A673 (cell line): ENCODE data around the gene STXBP5L. TPM values are rescaled to one million over a fixed set of nuclear protein-coding genes. Genes with fewer than 3 reads are reported as not detected.

Experiments
- BruUV-seq: library from RNA; stranded (reverse); fragments of 400-500 nt; replicated peaks from 2 replicates; lab custom pipeline; 2021; lab: Mats Ljungman, UMichigan
- CTCF ChIA-PET: fragments of 300-600 bp; sonication (Branson Sonifier 250); formaldehyde crosslinking; loops from one replicate; lab custom pipeline; 2022; ENCODE audit warnings: antibody characterized with exemption; lab: Charles Lee
- POLR2A ChIA-PET: fragments of 300-600 bp; sonication (Branson Sonifier 250); formaldehyde crosslinking; loops from one replicate; lab custom pipeline; 2022; ENCODE audit warnings: antibody characterized with exemption; ENCODE audit not compliant: low non-redundant PET; lab: Charles Lee
- DNase-seq: peaks from one replicate; pipeline ENCODE4 v3.0.0-alpha.2; 2015; ENCODE audit warnings: low spot score
- H3K27ac ChIP-seq: fragments of 200-600 bp; sonication (generic); 2 replicates; pipeline ENCODE4 v1.5.1; 2016; ENCODE audit warnings: mixed run types, low read depth, mild to moderate bottlenecking, mixed read lengths, antibody characterized with exemption, low read length; ENCODE audit not compliant: poor library complexity, severe bottlenecking
- H3K27me3 ChIP-seq: fragments of 200-600 bp; sonication (generic); replicated peaks from 2 replicates; pipeline ENCODE4 v1.6.1; 2017; ENCODE audit warnings: mixed run types, low read depth, mild to moderate bottlenecking, mixed read lengths, antibody characterized with exemption, low read length; ENCODE audit not compliant: insufficient read depth, poor library complexity
- H3K36me3 ChIP-seq: fragments of 200-600 bp; sonication (generic); 2 replicates; pipeline ENCODE4 v1.6.1; 2016; ENCODE audit warnings: mixed run types, mild to moderate bottlenecking, mixed read lengths, antibody characterized with exemption, low read length; ENCODE audit not compliant: insufficient read depth, poor library complexity, severe bottlenecking
- H3K4me1 ChIP-seq: fragments of 200-600 bp; sonication (generic); 2 replicates; pipeline ENCODE4 v1.6.1; 2017; ENCODE audit warnings: mixed run types, mild to moderate bottlenecking, mixed read lengths, antibody characterized with exemption, low read length; ENCODE audit not compliant: insufficient read depth, poor library complexity, severe bottlenecking
- H3K4me3 ChIP-seq: fragments of 200-600 bp; sonication (generic); 2 replicates; pipeline ENCODE4 v1.5.1; 2016; ENCODE audit warnings: low read depth, mixed run types, mild to moderate bottlenecking, mixed read lengths, low read length; ENCODE audit not compliant: poor library complexity, severe bottlenecking
- H3K9me3 ChIP-seq: fragments of 200-600 bp; sonication (generic); 2 replicates; pipeline ENCODE4 v1.6.1; 2016; ENCODE audit warnings: mixed run types, low read depth, mild to moderate bottlenecking, mixed read lengths, antibody characterized with exemption, low read length; ENCODE audit not compliant: poor library complexity, severe bottlenecking
- EZH2 ChIP-seq: fragments of 200-600 bp; sonication (generic); IDR thresholded peaks from 2 replicates; pipeline ENCODE4 v1.6.1; 2017; ENCODE audit warnings: borderline replicate concordance, low read depth, mild to moderate bottlenecking, mixed read lengths, antibody characterized with exemption, low read length; ENCODE audit not compliant: poor library complexity, severe bottlenecking
- intact Hi-C: fragments of 100-400 bp; cut with micrococcal nuclease; formaldehyde crosslinking; loops from one replicate; pipeline ENCODE4 v1.10.0; 2022; ENCODE audit not compliant: unreplicated experiment
- total RNA-seq: library from RNA; stranded (reverse); gene quantifications from 2 replicates; pipeline ENCODE4 v1.2.3, GENCODE V29; 2021
- TF ChIP-seq, protein P1 (sequence below): fragments of 300-800, 200-600 bp; sonication (generic); conservative IDR thresholded peaks from 2 replicates; pipeline ENCODE4 v1.5.1; 2017; ENCODE audit warnings: low read depth, mild to moderate bottlenecking, antibody characterized with exemption, low read length, moderate library complexity, mixed read lengths

The STXBP5L gene
- total RNA-seq, 1 experiment from 2014 or later, result not detected

DNA sequence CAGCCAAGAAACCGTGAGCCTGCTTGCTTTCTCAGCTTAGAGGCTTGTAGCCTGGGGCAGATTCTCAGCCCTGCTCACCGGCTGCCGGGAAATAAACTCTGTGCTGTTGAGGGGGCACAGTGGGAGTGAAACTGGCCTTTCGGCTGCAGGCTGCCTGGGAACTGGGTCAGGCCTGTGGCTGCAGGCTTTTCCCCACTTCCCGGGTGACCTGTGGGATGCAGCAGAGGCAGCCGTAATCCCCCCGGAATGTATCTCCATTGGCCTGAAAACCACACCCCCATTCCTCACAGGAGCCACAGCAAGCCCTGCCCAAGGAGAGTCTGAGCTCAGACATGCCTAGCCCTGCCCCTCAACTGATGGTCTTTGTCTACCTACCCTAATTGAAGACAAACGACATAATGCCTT is 110.9 kb downstream of the STXBP5L start:
- no peaks in the 10 kb centered on the region for H3K36me3 ChIP-seq
- no peaks in the 10 kb centered on the region for H3K27me3 ChIP-seq
- no peaks in the 10 kb centered on the region for H3K4me1 ChIP-seq
- ChIA-PET CTCF (no interaction called here), POLR2A (no interaction called here)
- no peak overlapping the region for H3K27ac ChIP-seq
- TF ChIP-seq, protein P1, sequence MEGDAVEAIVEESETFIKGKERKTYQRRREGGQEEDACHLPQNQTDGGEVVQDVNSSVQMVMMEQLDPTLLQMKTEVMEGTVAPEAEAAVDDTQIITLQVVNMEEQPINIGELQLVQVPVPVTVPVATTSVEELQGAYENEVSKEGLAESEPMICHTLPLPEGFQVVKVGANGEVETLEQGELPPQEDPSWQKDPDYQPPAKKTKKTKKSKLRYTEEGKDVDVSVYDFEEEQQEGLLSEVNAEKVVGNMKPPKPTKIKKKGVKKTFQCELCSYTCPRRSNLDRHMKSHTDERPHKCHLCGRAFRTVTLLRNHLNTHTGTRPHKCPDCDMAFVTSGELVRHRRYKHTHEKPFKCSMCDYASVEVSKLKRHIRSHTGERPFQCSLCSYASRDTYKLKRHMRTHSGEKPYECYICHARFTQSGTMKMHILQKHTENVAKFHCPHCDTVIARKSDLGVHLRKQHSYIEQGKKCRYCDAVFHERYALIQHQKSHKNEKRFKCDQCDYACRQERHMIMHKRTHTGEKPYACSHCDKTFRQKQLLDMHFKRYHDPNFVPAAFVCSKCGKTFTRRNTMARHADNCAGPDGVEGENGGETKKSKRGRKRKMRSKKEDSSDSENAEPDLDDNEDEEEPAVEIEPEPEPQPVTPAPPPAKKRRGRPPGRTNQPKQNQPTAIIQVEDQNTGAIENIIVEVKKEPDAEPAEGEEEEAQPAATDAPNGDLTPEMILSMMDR, result no peak
- no peak for TF ChIP-seq EZH2
- no peak for DNase-seq
- H3K9me3 ChIP-seq, result peaks cover 3% of the 10 kb centered on the region
- intact Hi-C loops, result no loop called here
- BruUV-seq, result no TSS peak
- no peak overlapping the region for H3K4me3 ChIP-seq

DNA sequence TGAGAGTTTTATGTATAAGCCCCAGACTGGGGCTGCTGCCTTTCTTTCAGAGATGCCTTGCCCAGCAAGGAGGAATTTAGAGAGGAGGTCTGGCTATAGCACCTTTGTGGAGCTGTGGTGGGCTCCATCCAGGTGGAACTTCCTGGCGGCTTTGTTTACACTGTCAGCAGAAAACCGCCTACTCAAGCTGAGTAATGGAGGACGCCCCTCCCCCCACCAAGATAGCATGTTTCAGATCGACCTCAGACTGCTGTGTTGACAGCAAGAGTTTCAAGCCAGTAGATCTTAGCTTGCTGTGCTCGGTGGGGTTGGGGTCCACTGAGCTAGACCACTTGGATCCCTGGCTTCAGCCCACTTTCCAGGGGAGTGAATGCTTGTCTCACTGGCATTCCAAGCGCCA is 155.6 kb downstream of the STXBP5L start:
- TF ChIP-seq, protein P1, result no peak
- TF ChIP-seq EZH2, result no peak
- no peaks in the 10 kb centered on the region for H3K36me3 ChIP-seq
- no peak for DNase-seq
- no peak overlapping the region for H3K27ac ChIP-seq
- intact Hi-C loops, result no loop called here
- CTCF ChIA-PET, result no interaction called here
- POLR2A ChIA-PET, result no interaction called here
- H3K27me3 ChIP-seq, result no peaks in the 10 kb centered on the region
- no peaks in the 10 kb centered on the region for H3K9me3 ChIP-seq
- BruUV-seq, result no TSS peak
- no peaks in the 10 kb centered on the region for H3K4me1 ChIP-seq
- H3K4me3 ChIP-seq, result no peak overlapping the region

DNA sequence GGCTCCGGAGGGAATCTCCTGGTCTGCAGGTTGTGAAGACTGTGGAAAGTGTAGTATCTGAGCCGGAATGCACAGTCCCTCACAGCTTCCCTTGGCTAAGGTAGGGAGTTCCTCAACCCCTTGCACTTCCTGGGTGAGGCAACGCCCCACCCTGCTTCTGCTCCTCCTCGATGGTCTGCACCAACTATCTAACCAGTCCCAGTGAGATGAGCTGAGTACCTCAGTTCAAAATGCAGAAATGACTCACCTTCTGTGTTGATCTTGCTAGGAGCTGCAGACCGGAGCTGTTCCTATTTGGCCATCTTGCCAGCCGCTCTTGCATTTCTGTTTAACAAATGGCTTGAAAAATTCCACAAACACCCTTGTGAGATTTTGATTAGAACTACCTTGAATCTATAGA is 156.1 kb downstream of the STXBP5L start:
- no peaks in the 10 kb centered on the region for H3K4me1 ChIP-seq
- no peak for DNase-seq
- no peaks in the 10 kb centered on the region for H3K36me3 ChIP-seq
- ChIA-PET CTCF (no interaction called here), POLR2A (no interaction called here)
- H3K9me3 ChIP-seq, result no peaks in the 10 kb centered on the region
- BruUV-seq, result no TSS peak
- no peak overlapping the region for H3K4me3 ChIP-seq
- intact Hi-C loops, result no loop called here
- no peaks in the 10 kb centered on the region for H3K27me3 ChIP-seq
- TF ChIP-seq EZH2, result no peak
- TF ChIP-seq, protein P1, result no peak
- no peak overlapping the region for H3K27ac ChIP-seq
